Mesenchymal stem cell (in vitro differentiated cells and primary cell): ENCODE measurements around the gene NGFR.

Experiments
- DNase-seq: peaks from one replicate; pipeline ENCODE4 v3.0.0-alpha.2; 2013
- H2AFZ ChIP-seq: one replicate; pipeline ENCODE4 v1.6.1; 2013; ENCODE audit warnings: low read depth, mild to moderate bottlenecking, control low read depth, inconsistent platforms, low read length, moderate library complexity
- H2AK5ac ChIP-seq: 2 replicates; pipeline ENCODE4 v1.6.1; 2013; ENCODE audit warnings: low read length, moderate library complexity, mild to moderate bottlenecking, inconsistent platforms; ENCODE audit not compliant: severe bottlenecking
- H2BK120ac ChIP-seq: one replicate; pipeline ENCODE4 v1.6.1; 2013; ENCODE audit warnings: low read depth, mild to moderate bottlenecking, inconsistent platforms, low read length, moderate library complexity
- H2BK12ac ChIP-seq, 2 experiments: one replicate each; pipeline ENCODE4 v1.6.1; 2013; ENCODE audit warnings: inconsistent platforms in 2 of 2, low read length in 2 of 2, mild to moderate bottlenecking in 2 of 2, moderate library complexity in 2 of 2, control low read depth in 1 of 2
- H2BK15ac ChIP-seq: one replicate; pipeline ENCODE4 v1.6.1; 2013; ENCODE audit warnings: mild to moderate bottlenecking, low read depth, inconsistent platforms; ENCODE audit not compliant: poor library complexity, severe bottlenecking
- H2BK5ac ChIP-seq: 2 replicates; pipeline ENCODE4 v1.6.1; 2013; ENCODE audit warnings: low read depth, mild to moderate bottlenecking, low read length, control low read depth, inconsistent platforms; ENCODE audit not compliant: poor library complexity, severe bottlenecking
- H3K14ac ChIP-seq, 2 experiments: one replicate each; pipeline ENCODE4 v1.6.1; 2013; ENCODE audit warnings: inconsistent platforms in 2 of 2, low read length in 2 of 2, control low read depth in 1 of 2, mild to moderate bottlenecking in 1 of 2, moderate library complexity in 1 of 2
- H3K18ac ChIP-seq, 2 experiments: one replicate each; pipeline ENCODE4 v1.6.1; 2013; ENCODE audit warnings: inconsistent platforms in 2 of 2, low read length in 2 of 2, control low read depth in 1 of 2, low read depth in 1 of 2, mild to moderate bottlenecking in 1 of 2
- H3K23ac ChIP-seq, 2 experiments: one replicate each; pipeline ENCODE4 v1.6.1; 2013; ENCODE audit warnings: inconsistent platforms in 2 of 2, low read length in 2 of 2, mild to moderate bottlenecking in 2 of 2, moderate library complexity in 2 of 2, control low read depth in 1 of 2
- H3K27ac ChIP-seq: 2 replicates; pipeline ENCODE4 v1.5.1; 2013; ENCODE audit warnings: mild to moderate bottlenecking, moderate library complexity, low read length, control low read depth, inconsistent platforms; ENCODE audit not compliant: poor library complexity, severe bottlenecking
- H3K27me3 ChIP-seq, 2 experiments: 2 replicates each; pipeline versions ENCODE4 v1.6.1 to v1.7.0; 2013; ENCODE audit warnings: low read length in 2 of 2, mild to moderate bottlenecking in 2 of 2, moderate library complexity in 2 of 2, control low read depth in 1 of 2, inconsistent platforms in 1 of 2; ENCODE audit not compliant: control insufficient read depth in 1 of 2, insufficient read depth in 1 of 2
- H3K36me3 ChIP-seq, 2 experiments: 2 replicates each; pipeline versions ENCODE4 v1.6.1 to v1.7.0; 2013; ENCODE audit warnings: low read length in 2 of 2, control low read depth in 1 of 2, inconsistent platforms in 1 of 2, low read depth in 1 of 2, mild to moderate bottlenecking in 1 of 2; ENCODE audit not compliant: insufficient read depth in 2 of 2, control insufficient read depth in 1 of 2
- H3K4ac ChIP-seq, 2 experiments: one replicate each; pipeline ENCODE4 v1.6.1; 2013; ENCODE audit warnings: inconsistent platforms in 2 of 2, low read length in 2 of 2, mild to moderate bottlenecking in 2 of 2, moderate library complexity in 2 of 2, control low read depth in 1 of 2, low read depth in 1 of 2
- H3K4me1 ChIP-seq: 2 replicates; pipeline ENCODE4 v1.6.1; 2013; ENCODE audit warnings: low read depth, low read length, control low read depth; ENCODE audit not compliant: control insufficient read depth, insufficient read depth
- H3K4me2 ChIP-seq: 2 replicates; pipeline ENCODE4 v1.6.1; 2013; ENCODE audit warnings: low read length, mild to moderate bottlenecking, inconsistent platforms; ENCODE audit not compliant: poor library complexity, severe bottlenecking
- H3K4me3 ChIP-seq, 2 experiments: 2 replicates each; pipeline versions ENCODE4 v1.5.1 to v1.7.0; 2013; ENCODE audit warnings: low read length in 2 of 2, mild to moderate bottlenecking in 2 of 2, control low read depth in 1 of 2, low read depth in 1 of 2; ENCODE audit not compliant: insufficient read depth in 1 of 2
- H3K79me1 ChIP-seq: replicated peaks from 2 replicates; pipeline ENCODE4 v1.6.1; 2013; ENCODE audit warnings: mild to moderate bottlenecking, control low read depth, low read length, inconsistent platforms; ENCODE audit not compliant: poor library complexity, severe bottlenecking
- H3K9ac ChIP-seq: 2 replicates; pipeline ENCODE4 v1.7.0; 2013; ENCODE audit warnings: mild to moderate bottlenecking, low read length, moderate library complexity
- H3K9me3 ChIP-seq: 2 replicates; pipeline ENCODE4 v1.7.0; 2013; ENCODE audit warnings: mild to moderate bottlenecking, low read length; ENCODE audit not compliant: control insufficient read depth
- H4K8ac ChIP-seq: one replicate; pipeline ENCODE4 v1.6.1; 2013; ENCODE audit warnings: inconsistent platforms, mild to moderate bottlenecking, low read length, moderate library complexity
- H4K91ac ChIP-seq: one replicate; pipeline ENCODE4 v1.6.1; 2013; ENCODE audit warnings: mild to moderate bottlenecking, low read length, inconsistent platforms
- WGBS: methylation state at CpG from one replicate; pipeline ENCODE4 v1.1.7; 2013; ENCODE audit warnings: mixed read lengths; 5-methylcytosine and 5-hydroxymethylcytosine counted together

Gene NGFR

DNA sequence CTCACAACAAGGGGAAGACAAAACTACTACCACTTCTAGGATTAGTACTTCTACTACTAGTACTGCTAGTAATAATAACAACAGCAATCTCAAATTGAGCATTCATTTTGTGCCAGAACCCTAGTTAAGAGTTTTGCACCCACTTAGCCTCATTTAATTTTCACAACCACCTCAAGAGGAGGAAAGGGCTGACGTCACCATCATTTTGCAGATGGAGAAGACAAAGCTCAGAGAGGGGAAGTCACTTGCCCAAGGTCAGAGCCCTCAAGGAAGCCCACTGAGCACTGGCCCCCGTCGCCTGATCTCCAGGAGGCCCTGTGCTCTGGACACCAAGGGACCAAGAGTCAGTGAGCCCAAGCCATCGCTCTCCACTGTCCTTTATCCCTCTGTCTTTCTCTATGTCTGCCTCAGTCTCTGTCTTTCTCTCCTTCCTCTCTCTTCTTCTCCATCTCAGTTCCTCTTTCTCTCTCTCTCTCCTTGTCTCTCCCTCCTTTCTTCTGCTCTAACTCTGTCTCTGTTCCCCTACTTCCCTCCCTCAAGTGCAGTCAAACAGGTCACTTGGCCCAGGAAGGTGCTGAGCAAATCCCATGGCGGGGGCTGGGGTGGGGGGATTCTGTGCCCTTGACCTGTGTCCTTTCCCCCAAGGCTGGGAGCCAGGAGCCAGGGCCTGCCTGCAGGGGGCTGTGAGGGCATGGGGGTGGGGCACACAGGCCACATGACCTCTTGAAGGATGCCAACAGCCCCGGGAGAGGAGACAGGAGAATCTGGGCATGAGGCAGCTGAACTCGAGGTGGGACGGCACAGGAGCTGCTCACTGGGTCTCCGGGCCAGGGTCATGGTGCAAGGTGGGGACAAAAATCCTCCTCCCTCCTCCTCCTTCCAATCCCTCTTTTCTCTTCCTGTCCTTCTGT lies 11.2 kb upstream of the NGFR start:
- no peaks in the 10 kb centered on the region for H3K9me3 ChIP-seq
- no peak for DNase-seq

DNA sequence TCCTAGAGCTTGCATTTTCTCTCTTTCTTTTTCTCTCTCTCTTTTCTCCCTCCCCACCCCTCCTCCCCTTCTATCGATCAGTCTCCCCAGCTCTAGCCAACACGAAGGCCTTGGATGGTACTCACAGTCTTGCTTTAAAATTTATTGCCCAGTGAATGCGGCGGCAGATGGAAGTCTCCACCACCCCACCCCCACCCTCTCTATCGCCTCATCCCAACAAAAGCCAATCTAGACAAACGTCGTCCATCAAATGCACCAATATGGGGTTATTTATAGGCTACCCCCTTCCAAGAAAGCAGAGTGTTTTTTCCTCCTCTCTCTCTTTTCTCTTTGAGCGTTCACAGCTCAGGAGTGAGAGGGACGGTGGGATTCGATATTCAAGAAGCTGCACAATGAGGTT lies 10.5 kb upstream of the NGFR start:
- H3K4me3 ChIP-seq, result no peak overlapping the region
- H3K4me1 ChIP-seq, result no peaks in the 10 kb centered on the region
- 66% methylated on average over 10 of the region's 10 CpGs for WGBS
- H2AK5ac ChIP-seq, result no peak overlapping the region
- no peak overlapping the region for H3K4me2 ChIP-seq
- H2BK15ac ChIP-seq, result no peak overlapping the region
- no peak overlapping the region for H4K91ac ChIP-seq
- H3K79me1 ChIP-seq, result no peaks in the 10 kb centered on the region
- no peak overlapping the region for H2BK5ac ChIP-seq
- peaks cover 88 to 96% of the 10 kb centered on the region in 2 experiments for H3K27me3 ChIP-seq
- DNase-seq, result no peak
- H3K27ac ChIP-seq, result no peak overlapping the region
- H3K14ac ChIP-seq, result no peak overlapping the region
- no peak overlapping the region for H3K9ac ChIP-seq
- H4K8ac ChIP-seq, result no peak overlapping the region
- no peak overlapping the region for H2BK120ac ChIP-seq
- H3K4ac ChIP-seq, result no peak overlapping the region
- no peak overlapping the region for H3K18ac ChIP-seq
- no peaks in the 10 kb centered on the region for H3K36me3 ChIP-seq
- no peak overlapping the region for H3K23ac ChIP-seq
- no peak overlapping the region for H2AFZ ChIP-seq
- H2BK12ac ChIP-seq, result no peak overlapping the region
- H3K9me3 ChIP-seq, result no peaks in the 10 kb centered on the region

More for the DNA sequence above, 11.2 kb upstream of the NGFR start:
- H3K4me3 ChIP-seq, result no peak overlapping the region
- no peak overlapping the region for H2BK15ac ChIP-seq
- no peak overlapping the region for H4K91ac ChIP-seq
- 80% methylated on average over 9 of the region's 9 CpGs for WGBS
- H3K4me1 ChIP-seq, result no peaks in the 10 kb centered on the region
- H2BK5ac ChIP-seq, result no peak overlapping the region
- no peak overlapping the region for H3K27ac ChIP-seq
- H3K23ac ChIP-seq, result no peak overlapping the region
- no peak overlapping the region for H2BK120ac ChIP-seq
- peaks cover 91 to 96% of the 10 kb centered on the region in 2 experiments for H3K27me3 ChIP-seq
- no peaks in the 10 kb centered on the region for H3K79me1 ChIP-seq
- no peak overlapping the region for H3K18ac ChIP-seq
- no peak overlapping the region for H3K4ac ChIP-seq
- no peak overlapping the region for H2AFZ ChIP-seq
- H3K9ac ChIP-seq, result no peak overlapping the region
- H3K36me3 ChIP-seq, result no peaks in the 10 kb centered on the region
- H2AK5ac ChIP-seq, result no peak overlapping the region
- H4K8ac ChIP-seq, result no peak overlapping the region
- H3K4me2 ChIP-seq, result no peak overlapping the region
- no peak overlapping the region for H2BK12ac ChIP-seq
- H3K14ac ChIP-seq, result no peak overlapping the region

- no peak for DNase-seq
- Histone ChIP-seq H3K4me1 (no peaks in the 10 kb centered on the region), H3K27ac (no peak overlapping the region), H4K91ac (peak overlapping the region; percentile 47), H3K18ac (no peak overlapping the region), H2AFZ (no peak overlapping the region), H2BK120ac (no peak overlapping the region), H2BK12ac (no peak overlapping the region), H3K27me3 (peaks cover 88 to 96% of the 10 kb centered on the region in 2 experiments), H3K4me3 (no peak overlapping the region), H3K9me3 (no peaks in the 10 kb centered on the region), H3K36me3 (no peaks in the 10 kb centered on the region), H2AK5ac (no peak overlapping the region), H3K14ac (no peak overlapping the region), H3K4ac (no peak overlapping the region), H3K23ac (no peak overlapping the region), H2BK15ac (no peak overlapping the region), H3K4me2 (no peak overlapping the region), H2BK5ac (no peak overlapping the region), H3K9ac (no peak overlapping the region), H4K8ac (peak overlapping the region; percentile 19), H3K79me1 (no peaks in the 10 kb centered on the region)
- WGBS, result 9% methylated on average over 10 of the region's 13 CpGs
These were observed 9.0 kb upstream of the NGFR start for GRCh38 chr17:49486012-49486641.

GRCh38 chr17:49487183-49487582 lies 7.9 kb upstream of the NGFR start:
- Histone ChIP-seq H3K4me1 (no peaks in the 10 kb centered on the region), H2AK5ac (no peak overlapping the region), H2BK15ac (no peak overlapping the region), H4K91ac (no peak overlapping the region), H3K18ac (no peak overlapping the region), H3K36me3 (no peaks in the 10 kb centered on the region), H2AFZ (no peak overlapping the region), H3K27me3 (peaks cover 89 to 96% of the 10 kb centered on the region in 2 experiments), H3K14ac (no peak overlapping the region), H2BK120ac (no peak overlapping the region), H2BK5ac (no peak overlapping the region), H2BK12ac (peak overlapping the region in 1 of 2 experiments; percentile 47), H3K4me3 (no peak overlapping the region), H3K4ac (no peak overlapping the region), H3K79me1 (no peaks in the 10 kb centered on the region), H3K4me2 (no peak overlapping the region), H3K9me3 (no peaks in the 10 kb centered on the region), H3K9ac (no peak overlapping the region), H4K8ac (no peak overlapping the region), H3K23ac (no peak overlapping the region), H3K27ac (no peak overlapping the region)
- WGBS, result 70% methylated on average over 8 of the region's 8 CpGs
- DNase-seq, result no peak
